ENCODE measurements around the gene NRXN3.

The NRXN3 gene

DNA sequence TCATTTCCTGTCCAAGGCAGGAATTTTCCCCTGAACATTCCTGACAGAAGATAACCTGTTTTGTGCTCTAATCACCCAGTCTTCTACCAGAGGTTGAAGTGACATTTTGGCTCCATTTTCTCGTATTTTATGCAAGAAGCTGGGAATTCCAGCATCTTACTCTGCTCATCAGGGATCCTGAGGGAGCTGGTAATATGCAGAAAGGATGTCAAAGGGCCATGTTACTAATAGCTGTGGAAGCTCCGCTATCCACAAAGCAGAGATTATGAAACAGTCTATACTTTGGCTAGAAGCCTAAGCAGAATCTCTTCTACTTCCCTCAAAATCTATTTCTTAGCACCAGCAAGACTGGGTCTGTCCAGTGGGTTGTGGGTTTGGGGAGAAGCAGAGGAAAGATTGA is 1428.2 kb downstream of the NRXN3 start:
- no peak overlapping the region for H2AFZ ChIP-seq (ENCODE audit: low read length)
- H3K4me2 ChIP-seq (ENCODE audit: low read length): no peak overlapping the region
- no peaks in the 10 kb centered on the region for H3K4me1 ChIP-seq (ENCODE audit: insufficient read depth, low read length, severe bottlenecking)
- no peaks in the 10 kb centered on the region for H3F3A ChIP-seq (ENCODE audit: insufficient read depth, low read length)
- H3K9me3 ChIP-seq (ENCODE audit: low read length): no peaks in the 10 kb centered on the region
- H3K9me2 ChIP-seq (ENCODE audit: low read depth, low read length): no peaks in the 10 kb centered on the region
- no peak overlapping the region for H3K4me3 ChIP-seq (ENCODE audit: low read depth, low read length, poor library complexity, severe bottlenecking)
- no peak overlapping the region for H3K27ac ChIP-seq (ENCODE audit: low read depth, low read length, poor library complexity, severe bottlenecking)
- no peaks in the 10 kb centered on the region for H3K36me3 ChIP-seq (ENCODE audit: insufficient read depth, low read length)
- TF ChIP-seq EZH2 (IDR thresholded peaks at IDR 0.05; ENCODE audit: borderline replicate concordance, low read length): no peak
- TF ChIP-seq, protein P1, sequence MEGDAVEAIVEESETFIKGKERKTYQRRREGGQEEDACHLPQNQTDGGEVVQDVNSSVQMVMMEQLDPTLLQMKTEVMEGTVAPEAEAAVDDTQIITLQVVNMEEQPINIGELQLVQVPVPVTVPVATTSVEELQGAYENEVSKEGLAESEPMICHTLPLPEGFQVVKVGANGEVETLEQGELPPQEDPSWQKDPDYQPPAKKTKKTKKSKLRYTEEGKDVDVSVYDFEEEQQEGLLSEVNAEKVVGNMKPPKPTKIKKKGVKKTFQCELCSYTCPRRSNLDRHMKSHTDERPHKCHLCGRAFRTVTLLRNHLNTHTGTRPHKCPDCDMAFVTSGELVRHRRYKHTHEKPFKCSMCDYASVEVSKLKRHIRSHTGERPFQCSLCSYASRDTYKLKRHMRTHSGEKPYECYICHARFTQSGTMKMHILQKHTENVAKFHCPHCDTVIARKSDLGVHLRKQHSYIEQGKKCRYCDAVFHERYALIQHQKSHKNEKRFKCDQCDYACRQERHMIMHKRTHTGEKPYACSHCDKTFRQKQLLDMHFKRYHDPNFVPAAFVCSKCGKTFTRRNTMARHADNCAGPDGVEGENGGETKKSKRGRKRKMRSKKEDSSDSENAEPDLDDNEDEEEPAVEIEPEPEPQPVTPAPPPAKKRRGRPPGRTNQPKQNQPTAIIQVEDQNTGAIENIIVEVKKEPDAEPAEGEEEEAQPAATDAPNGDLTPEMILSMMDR (IDR thresholded peaks at IDR 0.05; ENCODE audit: low read length): no peak
- H3K79me2 ChIP-seq (ENCODE audit: insufficient read depth, low read length): no peaks in the 10 kb centered on the region
- no peak overlapping the region for H3K9ac ChIP-seq (ENCODE audit: low read length)
- no peaks in the 10 kb centered on the region for H4K20me1 ChIP-seq (ENCODE audit: insufficient read depth, low read length)
- no peaks in the 10 kb centered on the region for H3K27me3 ChIP-seq (ENCODE audit: insufficient read depth, low read length)

GRCh38 chr14:79599239-79599638 is 1429.1 kb downstream of the NRXN3 start:
- H4K20me1 ChIP-seq (ENCODE audit: insufficient read depth, low read length): no peaks in the 10 kb centered on the region
- H3F3A ChIP-seq (ENCODE audit: insufficient read depth, low read length): no peaks in the 10 kb centered on the region
- no peaks in the 10 kb centered on the region for H3K9me3 ChIP-seq (ENCODE audit: low read length)
- H3K9me2 ChIP-seq (ENCODE audit: low read depth, low read length): no peaks in the 10 kb centered on the region
- H3K27ac ChIP-seq (ENCODE audit: low read depth, low read length, poor library complexity, severe bottlenecking): no peak overlapping the region
- no peaks in the 10 kb centered on the region for H3K36me3 ChIP-seq (ENCODE audit: insufficient read depth, low read length)
- no peaks in the 10 kb centered on the region for H3K79me2 ChIP-seq (ENCODE audit: insufficient read depth, low read length)
- no peak overlapping the region for H3K4me3 ChIP-seq (ENCODE audit: low read depth, low read length, poor library complexity, severe bottlenecking)
- no peaks in the 10 kb centered on the region for H3K4me1 ChIP-seq (ENCODE audit: insufficient read depth, low read length, severe bottlenecking)
- no peak overlapping the region for H3K9ac ChIP-seq (ENCODE audit: low read length)
- TF ChIP-seq EZH2 (IDR thresholded peaks at IDR 0.05; ENCODE audit: borderline replicate concordance, low read length): no peak
- TF ChIP-seq, protein P1 (IDR thresholded peaks at IDR 0.05; ENCODE audit: low read length): no peak
- no peak overlapping the region for H3K4me2 ChIP-seq (ENCODE audit: low read length)
- no peaks in the 10 kb centered on the region for H3K27me3 ChIP-seq (ENCODE audit: insufficient read depth, low read length)
- no peak overlapping the region for H2AFZ ChIP-seq (ENCODE audit: low read length)

DNA sequence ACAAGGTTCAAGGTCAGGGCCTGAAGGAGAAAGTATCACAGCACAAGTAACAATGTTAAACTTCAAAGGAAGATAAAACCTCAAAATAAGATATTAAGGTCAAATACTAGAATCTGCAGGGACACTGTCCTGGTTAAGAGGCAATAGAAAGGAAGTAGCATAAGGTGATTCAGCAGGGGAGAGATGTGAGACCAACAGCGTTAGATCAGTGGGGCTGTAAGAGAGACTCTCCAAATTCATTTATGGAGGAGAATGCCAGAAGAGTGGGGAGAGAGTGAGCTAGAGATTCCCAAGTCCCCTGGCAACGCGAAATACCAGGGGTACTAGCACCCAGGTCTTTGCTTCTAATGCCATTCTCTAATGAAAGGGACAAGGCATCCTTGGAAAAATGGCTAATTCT is 1430.2 kb downstream of the NRXN3 start:
- H3K36me3 ChIP-seq (ENCODE audit: insufficient read depth, low read length): no peaks in the 10 kb centered on the region
- H3K79me2 ChIP-seq (ENCODE audit: insufficient read depth, low read length): no peaks in the 10 kb centered on the region
- no peaks in the 10 kb centered on the region for H4K20me1 ChIP-seq (ENCODE audit: insufficient read depth, low read length)
- no peak overlapping the region for H3K9ac ChIP-seq (ENCODE audit: low read length)
- H3K27me3 ChIP-seq (ENCODE audit: insufficient read depth, low read length): no peaks in the 10 kb centered on the region
- H3K4me1 ChIP-seq (ENCODE audit: insufficient read depth, low read length, severe bottlenecking): no peaks in the 10 kb centered on the region
- TF ChIP-seq, protein P1 (IDR thresholded peaks at IDR 0.05; ENCODE audit: low read length): no peak
- TF ChIP-seq EZH2 (IDR thresholded peaks at IDR 0.05; ENCODE audit: borderline replicate concordance, low read length): no peak
- no peaks in the 10 kb centered on the region for H3F3A ChIP-seq (ENCODE audit: insufficient read depth, low read length)
- no peaks in the 10 kb centered on the region for H3K9me2 ChIP-seq (ENCODE audit: low read depth, low read length)
- no peak overlapping the region for H3K27ac ChIP-seq (ENCODE audit: low read depth, low read length, poor library complexity, severe bottlenecking)
- H2AFZ ChIP-seq (ENCODE audit: low read length): no peak overlapping the region
- no peak overlapping the region for H3K4me3 ChIP-seq (ENCODE audit: low read depth, low read length, poor library complexity, severe bottlenecking)
- H3K4me2 ChIP-seq (ENCODE audit: low read length): no peak overlapping the region
- H3K9me3 ChIP-seq (ENCODE audit: low read length): no peaks in the 10 kb centered on the region

Measured in OCI-LY1 (cell line).